CD14-positive monocyte (primary cell): ENCODE data around the gene PTGDR2. TPM values are rescaled to one million over a fixed set of nuclear protein-coding genes. Genes with fewer than 3 reads are reported as not detected.

Experiments used
- DNase-seq, 3 donors: peaks; one replicate each; pipeline ENCODE4 v3.0.0-alpha.2; 2011 to 2022
- H2AFZ ChIP-seq: 2 replicates; pipeline ENCODE4 v1.6.0; 2012; ENCODE audit warnings: mild to moderate bottlenecking, low read depth, low read length, inconsistent platforms; ENCODE audit not compliant: insufficient read depth, poor library complexity, severe bottlenecking
- H3K27ac ChIP-seq, 2 donors: 1 replicate in 1 of 2; 2 replicates in 1 of 2; pipeline ENCODE4 v1.5.1; 2012 to 2013; ENCODE audit warnings: low read length in 2 of 2, control low read depth in 1 of 2, inconsistent platforms in 1 of 2, low read depth in 1 of 2, mild to moderate bottlenecking in 1 of 2
- H3K27me3 ChIP-seq, 2 donors: one replicate each; pipeline versions ENCODE4 v1.6.0 to v1.6.1; 2011 to 2013; ENCODE audit warnings: low read length in 2 of 2; ENCODE audit not compliant: control insufficient read depth in 2 of 2, insufficient read depth in 2 of 2
- H3K36me3 ChIP-seq, 2 donors: replicated peaks in 1 of 2; 1 replicate in 1 of 2; 2 replicates in 1 of 2; pipeline versions ENCODE4 v1.5.1 to v1.6.1; 2012 to 2013; ENCODE audit warnings: low read length in 2 of 2, control low read depth in 1 of 2, inconsistent platforms in 1 of 2, mild to moderate bottlenecking in 1 of 2; ENCODE audit not compliant: insufficient read depth in 2 of 2, control insufficient read depth in 1 of 2
- H3K4me1 ChIP-seq, 2 donors: 1 replicate in 1 of 2; 2 replicates in 1 of 2; pipeline versions ENCODE4 v1.5.1 to v1.6.1; 2012 to 2013; ENCODE audit warnings: low read length in 2 of 2, control low read depth in 1 of 2, inconsistent platforms in 1 of 2, mild to moderate bottlenecking in 1 of 2, moderate library complexity in 1 of 2; ENCODE audit not compliant: insufficient read depth in 2 of 2, control insufficient read depth in 1 of 2
- H3K4me2 ChIP-seq: replicated peaks from 2 replicates; pipeline ENCODE3; 2012; ENCODE audit warnings: low read length, moderate library complexity, mild to moderate bottlenecking; ENCODE audit not compliant: poor library complexity, severe bottlenecking; ENCODE audit errors: extremely low read depth
- H3K4me3 ChIP-seq, 3 experiments: fragments of 200-600 bp in 1 of 3; sonication (generic) in 1 of 3; replicated peaks in 1 of 3; 1 replicate in 2 of 3; 2 replicates in 1 of 3; pipeline ENCODE4 v1.5.1; 2011 to 2013; ENCODE audit warnings: low read length in 3 of 3, mild to moderate bottlenecking in 3 of 3, control low read depth in 2 of 3, low read depth in 2 of 3, inconsistent platforms in 1 of 3, moderate library complexity in 1 of 3
- H3K79me2 ChIP-seq: 2 replicates; pipeline ENCODE4 v1.6.0; 2012; ENCODE audit warnings: mild to moderate bottlenecking, control low read depth, inconsistent platforms, low read length, moderate library complexity; ENCODE audit not compliant: insufficient read depth
- H3K9ac ChIP-seq: 2 replicates; pipeline ENCODE4 v1.6.0; 2017; ENCODE audit warnings: low read length, mild to moderate bottlenecking; ENCODE audit not compliant: insufficient read depth, poor library complexity, severe bottlenecking
- H3K9me3 ChIP-seq, 2 donors: replicated peaks in 1 of 2; 1 replicate in 1 of 2; 2 replicates in 1 of 2; pipeline versions ENCODE4 v1.5.1 to v1.6.1; 2012 to 2013; ENCODE audit warnings: low read length in 2 of 2, control low read depth in 1 of 2; ENCODE audit not compliant: control insufficient read depth in 1 of 2, insufficient read depth in 1 of 2
- H4K20me1 ChIP-seq: 2 replicates; pipeline ENCODE4 v1.6.0; 2012; ENCODE audit warnings: mild to moderate bottlenecking, low read length, control low read depth, moderate library complexity; ENCODE audit not compliant: insufficient read depth
- H3K27ac Mint-ChIP-seq, 7 donors: one replicate each; pipeline ENCODE4 v1.8.0; 2020; ENCODE audit warnings: mild to moderate bottlenecking in 7 of 7, mixed read lengths in 7 of 7, moderate library complexity in 6 of 7, inconsistent platforms in 2 of 7
- H3K27me3 Mint-ChIP-seq, 3 donors: one replicate each; pipeline ENCODE4 v1.8.0; 2021 to 2022; ENCODE audit warnings: low read depth in 3 of 3, mild to moderate bottlenecking in 3 of 3, mixed read lengths in 3 of 3, moderate library complexity in 3 of 3, inconsistent platforms in 1 of 3
- H3K36me3 Mint-ChIP-seq, 2 donors: one replicate each; pipeline ENCODE4 v1.8.0; 2020; ENCODE audit warnings: mixed read lengths in 2 of 2, inconsistent platforms in 1 of 2, mild to moderate bottlenecking in 1 of 2
- H3K4me1 Mint-ChIP-seq: one replicate; pipeline ENCODE4 v1.8.0; 2020; ENCODE audit warnings: mild to moderate bottlenecking, mixed read lengths
- H3K4me3 Mint-ChIP-seq, 2 donors: one replicate each; pipeline ENCODE4 v1.8.0; 2020; ENCODE audit warnings: mild to moderate bottlenecking in 2 of 2, mixed read lengths in 2 of 2, moderate library complexity in 1 of 2
- H3K9me3 Mint-ChIP-seq, 7 donors: one replicate each; pipeline ENCODE4 v1.8.0; 2020 to 2022; ENCODE audit warnings: mixed read lengths in 7 of 7, mild to moderate bottlenecking in 6 of 7, moderate library complexity in 6 of 7, inconsistent platforms in 2 of 7
- WGBS: methylation state at CpG from one replicate; pipeline ENCODE4 v1.1.5; 2013; ENCODE audit warnings: missing lambda C conversion rate; ENCODE audit not compliant: insufficient coverage; 5-methylcytosine and 5-hydroxymethylcytosine counted together
- intact Hi-C, 2 donors: fragments of 100-400 bp; cut with micrococcal nuclease; formaldehyde crosslinking; loops; one replicate each; pipeline versions ENCODE4 v1.15.0 to v1.15.1; 2023
- polyA plus RNA-seq, 3 donors: library from polyadenylated mRNA; depleted of rRNA in 1 of 3; unstranded in 2 of 3; stranded (reverse) in 1 of 3; fragments of 300-500 nt in 2 of 3; fragments of >200 nt in 1 of 3; fragmentation: Illumina TruSeq in 2 of 3; gene quantifications; 1 replicate in 2 of 3; 2 replicates in 1 of 3; pipeline ENCODE4 v1.2.3, GENCODE V29; 2012 to 2021
- TF ChIP-seq, protein P1 (sequence below): fragments of 200-600 bp; IDR thresholded peaks from one replicate; pipeline ENCODE4 v1.8.0; 2022; ENCODE audit warnings: antibody characterized with exemption, mild to moderate bottlenecking

PTGDR2 gene
- polyA plus RNA-seq, 3 donors = 0.32 to 0.65 (median 0.46) TPM

DNA sequence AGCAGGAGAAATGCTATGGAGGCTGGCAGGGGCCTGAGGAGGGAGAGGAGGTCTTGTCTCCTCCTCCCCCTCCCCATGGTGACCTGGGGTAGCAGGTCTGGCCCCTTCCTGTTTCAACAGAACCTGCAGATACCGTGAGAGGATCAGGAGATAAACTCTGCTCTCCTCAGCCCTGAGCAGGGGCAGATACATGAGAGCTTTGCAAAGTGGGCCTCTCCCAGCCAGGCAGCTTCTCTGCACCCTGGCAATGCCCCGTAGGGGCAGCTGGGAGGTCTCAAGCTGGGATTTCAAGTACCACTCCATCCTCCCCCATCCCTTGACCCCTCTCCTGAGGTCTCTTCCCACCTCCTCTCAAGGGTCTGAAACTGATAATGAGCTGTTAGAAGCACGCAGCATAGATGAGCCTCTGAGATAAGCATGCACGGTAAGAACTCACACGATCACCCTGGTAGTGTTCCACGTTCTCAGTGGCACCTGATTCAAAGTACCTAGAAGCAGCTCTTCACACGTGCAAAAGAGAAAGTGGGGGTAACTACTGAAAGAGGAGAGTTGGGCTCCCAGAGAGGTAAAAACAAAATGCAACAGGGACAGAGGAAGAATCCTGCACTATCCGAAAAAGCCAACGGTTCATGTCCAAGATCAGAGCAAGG is 18.8 kb downstream of the PTGDR2 start:
- Histone ChIP-seq H3K27ac (no peak overlapping the region), H3K27me3 (peaks cover 0 to under 1% of the 10 kb centered on the region in 2 donors), H3K4me2 (no peak overlapping the region), H3K4me1 (peaks cover 41 to 47% of the 10 kb centered on the region in 2 donors), H3K36me3 (no peaks in the 10 kb centered on the region), H3K9ac (no peak overlapping the region), H3K9me3 (no peaks in the 10 kb centered on the region), H3K4me3 (no peak overlapping the region), H2AFZ (peak overlapping the region; percentile 31), H3K79me2 (no peaks in the 10 kb centered on the region), H4K20me1 (no peaks in the 10 kb centered on the region)
- TF ChIP-seq, protein P1, sequence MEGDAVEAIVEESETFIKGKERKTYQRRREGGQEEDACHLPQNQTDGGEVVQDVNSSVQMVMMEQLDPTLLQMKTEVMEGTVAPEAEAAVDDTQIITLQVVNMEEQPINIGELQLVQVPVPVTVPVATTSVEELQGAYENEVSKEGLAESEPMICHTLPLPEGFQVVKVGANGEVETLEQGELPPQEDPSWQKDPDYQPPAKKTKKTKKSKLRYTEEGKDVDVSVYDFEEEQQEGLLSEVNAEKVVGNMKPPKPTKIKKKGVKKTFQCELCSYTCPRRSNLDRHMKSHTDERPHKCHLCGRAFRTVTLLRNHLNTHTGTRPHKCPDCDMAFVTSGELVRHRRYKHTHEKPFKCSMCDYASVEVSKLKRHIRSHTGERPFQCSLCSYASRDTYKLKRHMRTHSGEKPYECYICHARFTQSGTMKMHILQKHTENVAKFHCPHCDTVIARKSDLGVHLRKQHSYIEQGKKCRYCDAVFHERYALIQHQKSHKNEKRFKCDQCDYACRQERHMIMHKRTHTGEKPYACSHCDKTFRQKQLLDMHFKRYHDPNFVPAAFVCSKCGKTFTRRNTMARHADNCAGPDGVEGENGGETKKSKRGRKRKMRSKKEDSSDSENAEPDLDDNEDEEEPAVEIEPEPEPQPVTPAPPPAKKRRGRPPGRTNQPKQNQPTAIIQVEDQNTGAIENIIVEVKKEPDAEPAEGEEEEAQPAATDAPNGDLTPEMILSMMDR = no peak
- H3K4me1 Mint-ChIP-seq = peaks cover 45% of the 10 kb centered on the region
- H3K4me3 Mint-ChIP-seq = no peak overlapping the region
- 80% methylated on average over 9 of the region's 9 CpGs for WGBS
- H3K9me3 Mint-ChIP-seq = peaks cover 0 to 3% (median 0%) of the 10 kb centered on the region in 7 donors
- H3K36me3 Mint-ChIP-seq = no peaks in the 10 kb centered on the region
- H3K27me3 Mint-ChIP-seq = peaks cover 1 to 6% (median 4%) of the 10 kb centered on the region in 3 donors
- DNase-seq = no peak
- peak overlapping the region in 3 of 7 donors; percentile 46 to 96 (median 92) for H3K27ac Mint-ChIP-seq
- intact Hi-C loops = loop anchor here in 1 of 2 donors (10.0 kb wide), 1 partner anchor 298 kb away; no protein-coding TSS in a partner anchor

DNA sequence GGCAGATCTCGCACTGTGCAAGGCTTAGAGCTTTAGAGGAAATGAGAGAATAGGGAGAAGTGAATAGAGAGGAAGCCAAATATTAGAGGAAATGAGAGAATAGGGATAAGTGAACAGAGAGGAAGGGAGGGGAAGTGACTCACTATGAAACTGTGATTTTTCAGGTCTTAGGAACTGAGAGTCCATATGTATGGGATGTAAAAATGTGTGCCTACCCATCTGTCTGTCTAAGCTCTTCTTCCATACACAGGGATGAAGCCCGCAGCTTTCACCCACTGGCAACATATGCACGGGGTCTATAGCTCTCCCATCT is 20.3 kb downstream of the PTGDR2 start:
- Histone ChIP-seq H2AFZ (no peak overlapping the region), H3K9me3 (no peaks in the 10 kb centered on the region), H3K9ac (no peak overlapping the region), H3K79me2 (no peaks in the 10 kb centered on the region), H4K20me1 (no peaks in the 10 kb centered on the region), H3K4me1 (peaks cover 35 to 36% of the 10 kb centered on the region in 2 donors), H3K27ac (peak overlapping the region; percentile 50 to 75), H3K36me3 (no peaks in the 10 kb centered on the region), H3K27me3 (peaks cover 0 to 2% of the 10 kb centered on the region in 2 donors), H3K4me2 (peak overlapping the region; percentile 45), H3K4me3 (peak overlapping the region in 1 of 3 experiments; percentile 42)
- intact Hi-C loops = loop anchor here in 1 of 2 donors (10.0 kb wide), 1 partner anchor 299 kb away; no protein-coding TSS in a partner anchor
- peaks cover 0 to 3% (median 0%) of the 10 kb centered on the region in 7 donors for H3K9me3 Mint-ChIP-seq
- H3K4me1 Mint-ChIP-seq = peaks cover 38% of the 10 kb centered on the region
- H3K27ac Mint-ChIP-seq = peak overlapping the region; percentile 85 to 96 (median 92)
- TF ChIP-seq, protein P1 = no peak
- peak overlapping the region in 1 of 2 donors; percentile 56 for H3K4me3 Mint-ChIP-seq
- WGBS = 0% methylated on average over 1 of the region's 3 CpGs
- peaks cover 1 to 6% (median 5%) of the 10 kb centered on the region in 3 donors for H3K27me3 Mint-ChIP-seq
- no peaks in the 10 kb centered on the region for H3K36me3 Mint-ChIP-seq
- DNase-seq = peak; percentile 69 to 90 (median 89)
